Caco-2 (cell line): ENCODE results near the gene RPS14. TPM values are rescaled to one million over a fixed set of nuclear protein-coding genes. Genes with fewer than 3 reads are reported as not detected.

ENCODE experiments used
- BruUV-seq: library from RNA; stranded (reverse); fragments of 400-500 nt; replicated peaks from 2 replicates; lab custom pipeline; 2021; lab: Mats Ljungman, UMichigan
- CTCF ChIA-PET: fragments of 300-600 bp; sonication (Branson Sonifier 250); formaldehyde crosslinking; loops from one replicate; lab custom pipeline; 2022; ENCODE audit warnings: antibody characterized with exemption; lab: Charles Lee
- POLR2A ChIA-PET: fragments of 300-600 bp; sonication (Branson Sonifier 250); formaldehyde crosslinking; loops from one replicate; lab custom pipeline; 2022; ENCODE audit warnings: antibody characterized with exemption; lab: Charles Lee
- DNase-seq, 2 experiments: peaks; one replicate each; pipeline versions ENCODE4 v3.0.0 to v3.0.0-alpha.2; 2020 to 2022
- H3K27me3 ChIP-seq: replicated peaks from 2 replicates; pipeline ENCODE4 v1.6.0; 2011; ENCODE audit warnings: low read length; ENCODE audit not compliant: control insufficient read depth, insufficient read depth
- H3K36me3 ChIP-seq: 2 replicates; pipeline ENCODE4 v1.5.1; 2011; ENCODE audit warnings: low read length; ENCODE audit not compliant: control insufficient read depth, insufficient read depth
- H3K4me1 ChIP-seq: fragments of 250-450 bp; sonication (Bioruptor Pico); 2 replicates; pipeline ENCODE4 v1.5.1; 2020; ENCODE audit warnings: mild to moderate bottlenecking
- H3K4me3 ChIP-seq: 2 replicates; pipeline ENCODE4 v1.5.1; 2011; ENCODE audit warnings: low read depth, mild to moderate bottlenecking, control low read depth, low read length
- H3K9me3 ChIP-seq: fragments of 250-450 bp; sonication (Bioruptor Pico); 2 replicates; pipeline ENCODE4 v1.5.1; 2020; ENCODE audit warnings: mild to moderate bottlenecking, moderate library complexity
- H3K27ac Mint-ChIP-seq: one replicate; pipeline ENCODE4 v1.8.0; 2022; ENCODE audit warnings: mixed read lengths; ENCODE audit not compliant: unreplicated experiment
- H3K27me3 Mint-ChIP-seq: one replicate; pipeline ENCODE4 v1.8.0; 2022; ENCODE audit warnings: mixed read lengths; ENCODE audit not compliant: insufficient read depth, unreplicated experiment
- H3K36me3 Mint-ChIP-seq: one replicate; pipeline ENCODE4 v1.8.0; 2022; ENCODE audit warnings: mild to moderate bottlenecking, mixed read lengths; ENCODE audit not compliant: insufficient read depth, unreplicated experiment
- H3K4me1 Mint-ChIP-seq: one replicate; pipeline ENCODE4 v1.8.0; 2022; ENCODE audit warnings: low read depth, mixed read lengths; ENCODE audit not compliant: unreplicated experiment
- H3K4me3 Mint-ChIP-seq: one replicate; pipeline ENCODE4 v1.8.0; 2022; ENCODE audit warnings: mild to moderate bottlenecking, moderate library complexity, mixed read lengths; ENCODE audit not compliant: unreplicated experiment
- H3K9me3 Mint-ChIP-seq: one replicate; pipeline ENCODE4 v1.8.0; 2022; ENCODE audit warnings: mixed read lengths; ENCODE audit not compliant: unreplicated experiment
- CTCF ChIP-seq, 2 experiments: fragments of 200-600 bp in 1 of 2; IDR thresholded peaks; 1 replicate in 1 of 2; 2 replicates in 1 of 2; pipeline versions ENCODE4 v1.5.1 to v1.8.0; 2011 to 2022; ENCODE audit warnings: antibody characterized with exemption in 1 of 2, control low read depth in 1 of 2, inconsistent platforms in 1 of 2, low read depth in 1 of 2, low read length in 1 of 2, mild to moderate bottlenecking in 1 of 2, moderate library complexity in 1 of 2; ENCODE audit not compliant: insufficient read depth in 1 of 2, severe bottlenecking in 1 of 2, unreplicated experiment in 1 of 2
- intact Hi-C: fragments of 100-400 bp; cut with micrococcal nuclease; formaldehyde crosslinking; loops from one replicate; pipeline ENCODE4 v1.10.0; 2022; ENCODE audit not compliant: unreplicated experiment
- total RNA-seq: library from RNA; stranded (reverse); gene quantifications from 2 replicates; pipeline ENCODE4 v1.2.3, GENCODE V29; 2022

The RPS14 gene
- total RNA-seq, 1 experiment from 2014 or later = 2,300 TPM

- no peaks in the 10 kb centered on the region for H3K9me3 Mint-ChIP-seq
- ChIA-PET POLR2A (interaction anchor here (0.5 kb wide), 1 partner anchor 51 kb away, joined by 3 read pairs; no protein-coding TSS in a partner anchor), CTCF (interaction anchor here (0.6 kb wide), 1 partner anchor 45 kb away, joined by 4 read pairs; no protein-coding TSS in a partner anchor)
- peaks cover 42% of the 10 kb centered on the region for H3K4me1 Mint-ChIP-seq
- H3K27me3 Mint-ChIP-seq = no peaks in the 10 kb centered on the region
- H3K27me3 ChIP-seq = no peaks in the 10 kb centered on the region
- no peak overlapping the region for H3K4me3 ChIP-seq
- peaks cover 41% of the 10 kb centered on the region for H3K4me1 ChIP-seq
- peaks cover 2% of the 10 kb centered on the region; the same call in 1 of the 2 replicates for H3K36me3 ChIP-seq
- TF ChIP-seq CTCF (IDR thresholded peaks at IDR 0.05; ENCODE audit: insufficient read depth in 1 of 2, low read depth in 1 of 2, low read length in 1 of 2, severe bottlenecking in 1 of 2, unreplicated experiment in 1 of 2) = no peak
- no TSS peak for BruUV-seq
- DNase-seq = no peak
- H3K9me3 ChIP-seq = no peaks in the 10 kb centered on the region
- no peak overlapping the region for H3K4me3 Mint-ChIP-seq
- H3K27ac Mint-ChIP-seq = peak overlapping the region; percentile 1
- intact Hi-C loops = loop anchor here (2.0 kb wide), 1 partner anchor 14 kb away; no protein-coding TSS in a partner anchor
- H3K36me3 Mint-ChIP-seq = peaks cover 50% of the 10 kb centered on the region
These were observed 49.0 kb upstream of the RPS14 start for GRCh38 chr5:150498501-150498900.

- intact Hi-C loops = loop anchor here (2.0 kb wide), 1 partner anchor 15 kb away; no protein-coding TSS in a partner anchor
- H3K9me3 ChIP-seq = no peaks in the 10 kb centered on the region
- no peak for DNase-seq
- ChIA-PET POLR2A (no interaction called here), CTCF (interaction anchor here (0.6 kb wide), 1 partner anchor 45 kb away, joined by 4 read pairs; no protein-coding TSS in a partner anchor)
- H3K9me3 Mint-ChIP-seq = no peaks in the 10 kb centered on the region
- H3K4me3 Mint-ChIP-seq = no peak overlapping the region
- H3K27ac Mint-ChIP-seq = peak overlapping the region; percentile 1
- TF ChIP-seq CTCF (IDR thresholded peaks at IDR 0.05; ENCODE audit: insufficient read depth in 1 of 2, low read depth in 1 of 2, low read length in 1 of 2, severe bottlenecking in 1 of 2, unreplicated experiment in 1 of 2) = no peak
- no TSS peak for BruUV-seq
- H3K4me1 ChIP-seq = peaks cover 41% of the 10 kb centered on the region
- no peaks in the 10 kb centered on the region for H3K27me3 Mint-ChIP-seq
- no peak overlapping the region for H3K4me3 ChIP-seq
- H3K4me1 Mint-ChIP-seq = peaks cover 42% of the 10 kb centered on the region
- peaks cover 53% of the 10 kb centered on the region for H3K36me3 Mint-ChIP-seq
- H3K27me3 ChIP-seq = no peaks in the 10 kb centered on the region
- H3K36me3 ChIP-seq = peaks cover 3% of the 10 kb centered on the region; the same call in 1 of the 2 replicates
These were observed 48.4 kb upstream of the RPS14 start for GRCh38 chr5:150497989-150498317.

DNA sequence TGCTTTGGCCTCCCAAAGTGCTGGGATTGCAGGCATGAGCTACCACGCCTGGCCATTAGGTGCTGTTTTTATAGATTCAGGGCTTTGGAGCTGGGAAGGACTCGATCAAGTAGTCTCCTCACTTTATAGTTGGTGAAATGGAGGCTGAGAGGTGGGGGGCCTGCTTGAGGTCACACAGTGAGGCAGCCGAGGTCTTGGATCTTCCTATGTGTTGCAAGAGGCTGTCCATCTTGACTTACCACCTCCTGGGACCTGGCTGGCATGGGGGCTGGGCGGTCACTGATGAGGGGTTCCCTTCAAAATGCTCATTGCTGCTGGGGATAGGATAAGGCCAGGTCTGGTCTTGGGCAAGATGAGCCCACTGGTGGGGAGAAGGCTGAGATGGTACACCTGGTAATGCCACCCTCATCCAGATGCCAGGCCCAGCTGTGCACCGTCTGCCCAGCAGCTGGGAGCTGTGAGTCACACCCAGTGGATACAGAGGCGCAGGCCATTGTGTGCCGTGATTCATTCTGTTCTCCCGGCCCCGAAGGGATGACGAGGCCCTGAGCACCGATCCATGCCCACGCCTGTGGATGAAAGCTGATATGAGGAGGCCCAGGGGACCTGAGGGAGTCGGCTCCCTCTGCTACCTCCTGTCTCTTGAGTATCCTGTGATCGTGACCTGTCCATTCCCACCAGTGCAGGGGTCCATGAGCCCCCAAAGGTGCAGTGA is 47.9 kb upstream of the RPS14 start:
- BruUV-seq = no TSS peak
- Mint-ChIP-seq H3K4me1 (peaks cover 43% of the 10 kb centered on the region), H3K27ac (peak overlapping the region; percentile 1), H3K9me3 (no peaks in the 10 kb centered on the region), H3K4me3 (no peak overlapping the region), H3K27me3 (no peaks in the 10 kb centered on the region), H3K36me3 (peaks cover 53% of the 10 kb centered on the region)
- Histone ChIP-seq H3K9me3 (no peaks in the 10 kb centered on the region), H3K27me3 (no peaks in the 10 kb centered on the region), H3K36me3 (peaks cover 3% of the 10 kb centered on the region; the same call in 1 of the 2 replicates), H3K4me3 (no peak overlapping the region), H3K4me1 (peaks cover 41% of the 10 kb centered on the region)
- ChIA-PET CTCF (no interaction called here), POLR2A (no interaction called here)
- no peak for DNase-seq
- intact Hi-C loops = no loop called here
- TF ChIP-seq CTCF (IDR thresholded peaks at IDR 0.05; ENCODE audit: insufficient read depth in 1 of 2, low read depth in 1 of 2, low read length in 1 of 2, severe bottlenecking in 1 of 2, unreplicated experiment in 1 of 2) = no peak
